ENCODE data around the gene ZDHHC14. TPM values are rescaled to one million over a fixed set of nuclear protein-coding genes. Genes with fewer than 3 reads are reported as not detected.

ZDHHC14 gene
- total RNA-seq, 4 donors from 2014 or later, result 9.1 to 20.6 (median 12.5) TPM

GRCh38 chr6:157442291-157442690 is 61.3 kb downstream of the ZDHHC14 start:
- Histone ChIP-seq H3K4me1 (no peaks in the 10 kb centered on the region), H3K9me3 (no peaks in the 10 kb centered on the region), H3K27ac (no peak overlapping the region), H3K27me3 (no peaks in the 10 kb centered on the region), H3K4me3 (no peak overlapping the region), H3K36me3 (no peaks in the 10 kb centered on the region)
- no peak for TF ChIP-seq POLR2A (IDR thresholded peaks at IDR 0.05)
- no peak for DNase-seq

- Histone ChIP-seq H3K4me3 (no peak overlapping the region), H3K27ac (no peak overlapping the region), H3K4me1 (no peaks in the 10 kb centered on the region), H3K27me3 (no peaks in the 10 kb centered on the region), H3K9me3 (no peaks in the 10 kb centered on the region), H3K36me3 (no peaks in the 10 kb centered on the region)
- no peak for DNase-seq
- TF ChIP-seq POLR2A (IDR thresholded peaks at IDR 0.05) (no peak), CTCF (IDR thresholded peaks at IDR 0.05) (no peak)
Measured at GRCh38 chr6:157443066-157443800, 62.2 kb downstream of the ZDHHC14 start.

- Histone ChIP-seq H3K4me1 (no peaks in the 10 kb centered on the region), H3K36me3 (no peaks in the 10 kb centered on the region), H3K27me3 (no peaks in the 10 kb centered on the region), H3K4me3 (no peak overlapping the region), H3K9me3 (no peaks in the 10 kb centered on the region), H3K27ac (no peak overlapping the region)
- no peak for DNase-seq
- no peak for TF ChIP-seq CTCF (IDR thresholded peaks at IDR 0.05)
- TF ChIP-seq POLR2A (IDR thresholded peaks at IDR 0.05), result no peak
Measured at GRCh38 chr6:157445277-157446009, 64.5 kb downstream of the ZDHHC14 start.

DNA sequence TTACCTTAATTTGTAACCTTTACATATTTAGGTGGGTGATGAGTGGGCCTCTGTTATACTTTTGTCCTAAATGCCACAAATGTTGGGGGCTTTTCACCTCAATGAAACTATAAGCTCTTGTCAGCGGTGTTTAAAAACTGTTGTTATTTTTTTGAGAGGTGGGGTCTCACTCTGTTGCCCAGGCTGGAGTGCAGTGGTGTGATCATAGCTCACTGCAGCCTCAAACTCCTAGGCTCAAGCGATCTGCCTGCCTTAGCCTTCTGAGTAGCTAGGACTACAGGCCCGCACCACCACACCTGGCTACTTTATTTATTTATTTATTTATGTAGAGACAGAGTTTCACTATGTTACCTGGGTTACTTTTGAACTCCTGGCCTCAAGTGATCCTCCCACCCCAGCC is 66.7 kb downstream of the ZDHHC14 start:
- TF ChIP-seq POLR2A (IDR thresholded peaks at IDR 0.05) (no peak), CTCF (IDR thresholded peaks at IDR 0.05) (no peak)
- no peak for DNase-seq
- Histone ChIP-seq H3K4me3 (no peak overlapping the region), H3K4me1 (no peaks in the 10 kb centered on the region), H3K36me3 (no peaks in the 10 kb centered on the region), H3K27ac (no peak overlapping the region), H3K27me3 (no peaks in the 10 kb centered on the region), H3K9me3 (no peaks in the 10 kb centered on the region)

DNA sequence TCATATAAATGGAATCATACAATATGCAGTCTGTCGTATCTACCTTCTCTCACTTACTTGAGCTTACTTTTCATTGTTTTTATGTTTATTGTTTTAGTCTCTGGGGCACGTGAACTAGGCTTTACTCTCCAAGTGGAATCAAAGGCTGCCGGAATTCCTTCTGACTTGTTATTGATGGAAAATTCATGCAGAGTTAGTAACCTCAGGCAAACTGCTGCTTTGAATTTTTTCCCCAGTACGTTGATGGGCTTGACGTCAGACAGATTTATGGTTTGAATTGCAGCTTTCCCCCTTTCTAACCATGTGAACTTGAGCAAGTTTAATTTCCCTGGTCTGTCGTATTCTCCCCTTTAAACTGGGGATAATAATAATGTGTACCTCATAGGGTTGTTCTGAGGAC is 68.6 kb downstream of the ZDHHC14 start:
- Histone ChIP-seq H3K4me3 (no peak overlapping the region), H3K27ac (no peak overlapping the region), H3K27me3 (no peaks in the 10 kb centered on the region), H3K9me3 (no peaks in the 10 kb centered on the region), H3K4me1 (no peaks in the 10 kb centered on the region), H3K36me3 (no peaks in the 10 kb centered on the region)
- TF ChIP-seq CTCF (IDR thresholded peaks at IDR 0.05), result no peak
- TF ChIP-seq POLR2A (IDR thresholded peaks at IDR 0.05), result no peak
- no peak for DNase-seq

Measured in Peyer's patch (tissue), 4 donors.